CD4-positive, alpha-beta T cell treated with Interleukin-17A for 4 hours (primary cell): ENCODE measurements around the gene MTA1.
A peak's percentile ranks its signal among the peaks of the same experiment; 100 is the strongest.

Source experiments
- DNase-seq: peaks from one replicate; pipeline ENCODE4 v3.0.0-alpha.2; 2020; ENCODE audit warnings: mixed read lengths

Gene MTA1

DNA sequence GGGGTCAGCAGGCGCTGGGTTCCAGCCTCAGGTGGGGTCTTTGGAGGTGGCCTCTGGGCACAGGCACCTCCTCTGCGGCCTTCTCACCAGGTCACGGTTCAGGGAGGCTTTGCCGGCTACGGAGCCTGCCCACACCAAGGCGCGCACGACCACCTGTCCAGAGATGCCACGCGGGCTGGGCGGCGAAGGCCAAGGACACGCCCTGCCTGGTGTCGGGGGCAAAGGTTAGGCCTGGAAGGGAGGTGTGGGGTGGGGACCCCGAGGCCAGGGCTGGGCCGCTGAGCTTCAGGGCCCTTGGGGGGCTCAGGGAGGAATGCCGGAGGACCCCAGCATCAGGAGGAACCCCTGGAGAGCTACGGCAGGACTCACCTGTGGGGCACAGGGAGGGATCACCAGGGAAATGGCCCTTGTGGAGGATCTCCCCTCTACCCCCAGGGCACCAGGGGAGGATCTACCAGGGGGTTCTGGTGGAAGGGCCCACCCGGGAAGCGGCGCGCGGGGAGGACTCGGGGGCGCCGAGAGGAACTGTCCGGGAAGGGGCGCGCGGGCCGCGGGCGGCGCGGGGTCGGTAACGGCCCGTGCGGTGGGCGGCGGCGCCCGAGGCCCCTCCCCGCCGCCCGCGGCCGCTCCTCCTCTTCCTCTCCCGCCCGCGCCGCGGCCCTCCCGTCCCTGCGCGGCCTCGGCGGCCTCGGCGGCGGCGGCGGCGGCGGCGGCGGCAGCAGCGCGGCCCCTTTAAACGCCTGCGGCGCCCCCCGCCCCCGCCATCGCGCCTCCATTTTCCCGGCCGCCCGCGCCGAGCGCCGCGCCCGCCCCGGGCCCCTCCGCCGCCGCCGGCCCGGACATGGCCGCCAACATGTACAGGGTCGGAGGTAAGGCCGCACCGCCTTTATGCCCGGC, at the start of gene MTA1:
MTA1 (plus strand) TSS at position 633 of the 897 bp plus-strand sequence; CDS start at position 842, 209 bp downstream.
- peak; percentile 71 for DNase-seq

- no peak for DNase-seq
Observed at GRCh38 chr14:105374389-105374788, 45.2 kb upstream of the MTA1 start.

- DNase-seq: no peak
Observed at GRCh38 chr14:105375635-105376057, 44.0 kb upstream of the MTA1 start.

- no peak for DNase-seq
Observed at GRCh38 chr14:105376521-105377440, 42.8 kb upstream of the MTA1 start.

GRCh38 chr14:105377555-105378182, 42.0 kb upstream of the MTA1 start:
- no peak for DNase-seq

DNA sequence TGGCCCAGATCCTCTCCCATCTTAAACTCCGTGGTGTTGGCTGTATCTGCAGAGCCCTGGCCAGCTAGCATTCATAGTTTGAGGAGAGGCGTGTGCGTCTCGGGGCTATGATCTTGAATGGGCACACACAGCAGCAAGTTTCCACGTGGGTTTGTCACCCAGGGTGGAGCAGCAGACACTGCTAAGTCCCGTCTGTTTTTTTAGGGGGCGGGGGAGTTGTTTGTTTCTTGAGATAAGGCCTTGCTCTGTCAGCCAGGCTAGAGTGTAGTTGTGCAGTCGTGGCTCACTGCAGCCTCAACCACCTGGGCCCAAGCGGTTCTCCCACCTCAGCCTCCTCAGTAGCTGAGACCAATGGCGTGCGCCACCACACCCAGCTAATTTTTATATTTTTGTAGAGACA, 41.4 kb upstream of the MTA1 start:
- no peak for DNase-seq

- no peak for DNase-seq
Observed at GRCh38 chr14:105378873-105379685, 40.5 kb upstream of the MTA1 start.

DNA sequence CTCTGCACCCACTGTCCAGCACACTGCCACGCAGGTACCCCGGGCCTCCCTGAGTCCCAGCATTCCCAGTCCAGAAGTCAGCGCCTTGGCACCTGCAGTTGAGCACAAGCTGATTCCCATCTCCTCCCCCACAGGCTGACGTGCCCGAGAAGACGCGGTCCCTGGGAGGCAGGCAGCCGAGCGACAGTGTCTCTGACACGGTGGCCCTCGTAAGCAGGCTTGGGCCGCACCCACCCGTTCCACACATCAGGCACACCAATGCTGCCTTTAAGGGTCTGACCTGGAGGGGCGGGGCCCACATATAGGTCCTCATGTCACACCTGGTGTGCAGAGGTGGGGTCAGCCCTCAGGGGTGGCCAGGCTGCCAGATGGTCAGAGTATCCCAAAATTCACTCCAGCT, 39.7 kb upstream of the MTA1 start:
- DNase-seq: no peak

GRCh38 chr14:105380756-105381155, 38.9 kb upstream of the MTA1 start:
- no peak for DNase-seq

- no peak for DNase-seq
Observed at GRCh38 chr14:105381446-105382342, 37.9 kb upstream of the MTA1 start.

GRCh38 chr14:105382343-105383082, 37.1 kb upstream of the MTA1 start:
- DNase-seq: no peak

- DNase-seq: no peak
Observed at GRCh38 chr14:105383083-105383730, 36.4 kb upstream of the MTA1 start.

DNA sequence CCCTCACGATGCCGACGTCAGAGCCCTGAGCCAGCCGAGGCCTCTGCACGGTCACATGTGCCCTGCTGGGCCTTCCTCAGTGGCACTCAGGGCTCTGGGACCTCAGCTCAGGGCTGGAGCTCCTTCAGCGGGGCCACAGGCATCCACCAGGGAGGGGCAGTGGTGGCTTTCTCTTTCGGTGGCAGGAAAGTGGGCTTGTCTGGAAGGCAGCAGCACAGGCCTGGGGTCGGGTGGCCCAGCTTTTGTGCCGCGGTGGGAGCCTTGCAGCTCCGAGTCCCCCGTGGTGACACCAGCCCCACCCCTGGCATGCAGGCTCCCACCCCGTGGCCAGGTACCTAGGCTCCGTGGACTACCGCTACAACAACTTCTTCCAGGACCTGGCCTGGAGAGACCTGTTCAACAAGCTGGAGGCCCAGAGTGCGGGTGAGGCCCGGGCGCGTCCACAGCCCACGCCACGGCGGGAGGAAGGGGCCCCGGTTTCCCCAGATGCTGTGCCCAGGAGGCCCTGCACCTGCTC, 35.5 kb upstream of the MTA1 start:
- DNase-seq: no peak

- no peak for DNase-seq
Observed at GRCh38 chr14:105384605-105385321, 34.9 kb upstream of the MTA1 start.

GRCh38 chr14:105385322-105385637, 34.3 kb upstream of the MTA1 start:
- no peak for DNase-seq

DNA sequence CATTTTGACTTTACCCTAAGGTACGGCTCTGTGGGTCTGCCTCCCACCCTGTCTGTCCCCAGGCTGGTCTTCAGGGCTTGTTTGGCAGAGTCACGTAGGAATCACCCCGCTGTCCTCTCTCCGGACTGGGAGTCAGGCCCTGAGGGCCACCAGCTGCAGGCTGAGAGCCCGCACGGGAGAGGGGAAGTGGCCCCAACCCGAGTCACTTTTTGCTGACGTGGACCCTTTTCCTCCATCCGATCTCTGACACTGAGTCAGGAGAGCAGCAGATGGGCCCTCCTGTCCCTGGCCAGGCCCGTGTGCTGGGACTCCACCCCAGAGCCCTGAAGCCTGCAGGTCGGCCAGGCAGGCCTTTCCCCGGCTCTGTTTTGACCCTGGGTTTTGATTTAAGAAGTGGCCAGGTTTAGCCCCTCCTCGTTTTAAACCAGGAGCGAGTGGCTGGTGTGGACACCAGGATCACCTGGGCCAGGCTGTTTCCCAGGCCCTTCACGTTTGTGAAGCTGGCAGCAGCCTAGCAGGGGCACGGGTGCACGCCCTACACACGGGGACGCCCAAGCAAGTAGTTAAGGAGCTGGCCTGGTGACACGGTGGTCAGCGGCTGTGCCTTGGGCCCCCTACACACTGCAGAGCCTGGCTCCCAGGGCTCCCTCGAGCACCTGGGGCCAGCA, 33.8 kb upstream of the MTA1 start:
- DNase-seq: no peak

GRCh38 chr14:105386581-105387529, 32.8 kb upstream of the MTA1 start:
- DNase-seq: no peak
